ENCODE measurements around the gene UGT2B7. TPM values are rescaled to one million over a fixed set of nuclear protein-coding genes. Genes with fewer than 3 reads are reported as not detected.

UGT2B7 gene
- total RNA-seq, 1 experiment from 2014 or later = 3.0 TPM

DNA sequence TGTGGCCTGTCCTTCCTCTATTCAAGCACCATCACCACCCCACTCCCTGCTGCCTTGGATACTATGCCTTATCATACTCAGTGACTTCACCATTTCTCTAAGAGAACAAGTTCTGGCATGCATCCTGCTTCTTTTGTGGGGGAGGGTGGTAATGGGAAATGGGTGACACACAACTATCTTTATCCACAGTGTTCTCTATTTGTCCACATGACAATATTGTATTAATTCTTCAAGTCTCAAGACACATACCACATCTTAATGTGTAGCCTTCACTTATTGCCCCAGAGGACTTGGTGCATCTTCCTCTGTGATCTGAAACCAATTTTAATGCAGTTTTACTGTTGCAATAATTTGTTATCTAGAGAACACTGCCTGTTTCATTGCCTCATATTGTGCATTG, 29.3 kb upstream of the UGT2B7 start:
- TF ChIP-seq, protein P1, sequence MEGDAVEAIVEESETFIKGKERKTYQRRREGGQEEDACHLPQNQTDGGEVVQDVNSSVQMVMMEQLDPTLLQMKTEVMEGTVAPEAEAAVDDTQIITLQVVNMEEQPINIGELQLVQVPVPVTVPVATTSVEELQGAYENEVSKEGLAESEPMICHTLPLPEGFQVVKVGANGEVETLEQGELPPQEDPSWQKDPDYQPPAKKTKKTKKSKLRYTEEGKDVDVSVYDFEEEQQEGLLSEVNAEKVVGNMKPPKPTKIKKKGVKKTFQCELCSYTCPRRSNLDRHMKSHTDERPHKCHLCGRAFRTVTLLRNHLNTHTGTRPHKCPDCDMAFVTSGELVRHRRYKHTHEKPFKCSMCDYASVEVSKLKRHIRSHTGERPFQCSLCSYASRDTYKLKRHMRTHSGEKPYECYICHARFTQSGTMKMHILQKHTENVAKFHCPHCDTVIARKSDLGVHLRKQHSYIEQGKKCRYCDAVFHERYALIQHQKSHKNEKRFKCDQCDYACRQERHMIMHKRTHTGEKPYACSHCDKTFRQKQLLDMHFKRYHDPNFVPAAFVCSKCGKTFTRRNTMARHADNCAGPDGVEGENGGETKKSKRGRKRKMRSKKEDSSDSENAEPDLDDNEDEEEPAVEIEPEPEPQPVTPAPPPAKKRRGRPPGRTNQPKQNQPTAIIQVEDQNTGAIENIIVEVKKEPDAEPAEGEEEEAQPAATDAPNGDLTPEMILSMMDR (IDR thresholded peaks at IDR 0.05; ENCODE audit: insufficient read depth in 1 of 2, low read depth in 1 of 2, low read length in 1 of 2, severe bottlenecking in 1 of 2, unreplicated experiment in 1 of 2) = no peak
- BruUV-seq (replicated peaks) = no TSS peak
- Histone ChIP-seq H3K9me3 (no peaks in the 10 kb centered on the region), H3K36me3 (ENCODE audit: control insufficient read depth, insufficient read depth, low read length) (no peaks in the 10 kb centered on the region), H3K4me3 (ENCODE audit: low read depth, low read length) (no peak overlapping the region), H3K4me1 (no peaks in the 10 kb centered on the region), H3K27me3 (replicated peaks; ENCODE audit: control insufficient read depth, insufficient read depth, low read length) (no peaks in the 10 kb centered on the region)
- no peak overlapping the region for H3K27ac Mint-ChIP-seq (ENCODE audit: unreplicated experiment)
- intact Hi-C loops (cut with micrococcal nuclease; ENCODE audit: unreplicated experiment) = no loop called here
- peaks cover 10% of the 10 kb centered on the region for H3K9me3 Mint-ChIP-seq (ENCODE audit: unreplicated experiment)
- H3K27me3 Mint-ChIP-seq (ENCODE audit: insufficient read depth, unreplicated experiment) = no peaks in the 10 kb centered on the region
- no peaks in the 10 kb centered on the region for H3K4me1 Mint-ChIP-seq (ENCODE audit: low read depth, unreplicated experiment)
- H3K4me3 Mint-ChIP-seq (ENCODE audit: unreplicated experiment) = no peak overlapping the region
- POLR2A ChIA-PET = interaction anchor here (0.7 kb wide), 1 partner anchor 998 kb away, joined by 3 read pairs; no protein-coding TSS in a partner anchor
- no peaks in the 10 kb centered on the region for H3K36me3 Mint-ChIP-seq (ENCODE audit: insufficient read depth, unreplicated experiment)
- CTCF ChIA-PET = no interaction called here
- no peak for DNase-seq

DNA sequence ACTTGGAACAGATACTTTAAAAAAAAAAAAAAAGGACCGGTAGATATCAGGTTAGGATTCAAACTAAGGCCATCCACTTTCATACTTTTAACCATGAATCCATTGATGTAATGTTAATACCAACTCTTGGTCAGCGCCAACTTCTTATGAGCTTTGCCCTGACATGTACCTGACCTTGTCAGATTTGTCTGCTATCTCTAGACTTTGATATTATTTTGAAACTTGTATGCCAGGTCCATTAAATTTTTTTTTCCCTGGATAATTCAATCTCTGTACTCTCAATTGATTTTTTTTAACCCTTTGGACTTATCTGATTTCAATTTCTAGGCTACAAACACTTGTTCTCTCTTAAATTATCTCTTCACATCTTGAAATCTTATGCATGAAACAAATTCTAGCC, 27.2 kb upstream of the UGT2B7 start:
- Mint-ChIP-seq H3K9me3 (ENCODE audit: unreplicated experiment) (peaks cover 2% of the 10 kb centered on the region), H3K27me3 (ENCODE audit: insufficient read depth, unreplicated experiment) (no peaks in the 10 kb centered on the region), H3K4me1 (ENCODE audit: low read depth, unreplicated experiment) (no peaks in the 10 kb centered on the region), H3K27ac (ENCODE audit: unreplicated experiment) (no peak overlapping the region), H3K36me3 (ENCODE audit: insufficient read depth, unreplicated experiment) (no peaks in the 10 kb centered on the region), H3K4me3 (ENCODE audit: unreplicated experiment) (no peak overlapping the region)
- H3K4me1 ChIP-seq = no peaks in the 10 kb centered on the region
- no peaks in the 10 kb centered on the region for H3K9me3 ChIP-seq
- TF ChIP-seq, protein P1 (IDR thresholded peaks at IDR 0.05; ENCODE audit: insufficient read depth in 1 of 2, low read depth in 1 of 2, low read length in 1 of 2, severe bottlenecking in 1 of 2, unreplicated experiment in 1 of 2) = no peak
- H3K36me3 ChIP-seq (ENCODE audit: control insufficient read depth, insufficient read depth, low read length) = no peaks in the 10 kb centered on the region
- no peak for DNase-seq
- intact Hi-C loops (cut with micrococcal nuclease; ENCODE audit: unreplicated experiment) = no loop called here
- no TSS peak for BruUV-seq (replicated peaks)
- POLR2A ChIA-PET = no interaction called here
- CTCF ChIA-PET = no interaction called here
- no peak overlapping the region for H3K4me3 ChIP-seq (ENCODE audit: low read depth, low read length)
- H3K27me3 ChIP-seq (replicated peaks; ENCODE audit: control insufficient read depth, insufficient read depth, low read length) = no peaks in the 10 kb centered on the region

DNA sequence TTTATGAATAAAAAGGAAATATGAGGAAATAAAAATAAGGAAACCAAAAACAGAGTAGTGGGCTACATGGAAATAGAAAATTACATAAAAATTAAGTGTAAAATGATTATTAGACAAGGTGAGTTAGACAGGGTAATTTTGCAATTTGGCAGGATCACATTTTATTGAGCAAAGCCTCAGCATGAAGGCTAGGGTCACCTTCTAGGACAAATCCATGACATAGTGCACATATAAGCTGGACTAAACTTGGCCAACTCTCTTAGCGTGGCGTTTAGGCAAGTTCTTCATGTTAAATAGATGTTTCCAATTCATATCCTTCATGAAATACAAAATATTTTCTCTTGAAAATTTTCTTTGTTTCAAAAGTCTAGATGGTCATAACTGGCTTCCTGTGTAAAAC, 25.7 kb upstream of the UGT2B7 start:
- CTCF ChIA-PET = no interaction called here
- no TSS peak for BruUV-seq (replicated peaks)
- no peak for DNase-seq

More for the DNA sequence above, 25.7 kb upstream of the UGT2B7 start:
- Mint-ChIP-seq H3K27me3 (ENCODE audit: insufficient read depth, unreplicated experiment) (no peaks in the 10 kb centered on the region), H3K27ac (ENCODE audit: unreplicated experiment) (no peak overlapping the region), H3K36me3 (ENCODE audit: insufficient read depth, unreplicated experiment) (no peaks in the 10 kb centered on the region), H3K4me3 (ENCODE audit: unreplicated experiment) (no peak overlapping the region), H3K9me3 (ENCODE audit: unreplicated experiment) (no peaks in the 10 kb centered on the region), H3K4me1 (ENCODE audit: low read depth, unreplicated experiment) (no peaks in the 10 kb centered on the region)
- TF ChIP-seq, protein P1 (IDR thresholded peaks at IDR 0.05; ENCODE audit: insufficient read depth in 1 of 2, low read depth in 1 of 2, low read length in 1 of 2, severe bottlenecking in 1 of 2, unreplicated experiment in 1 of 2) = no peak
- no peaks in the 10 kb centered on the region for H3K4me1 ChIP-seq
- no peaks in the 10 kb centered on the region for H3K9me3 ChIP-seq
- POLR2A ChIA-PET = no interaction called here
- no peak overlapping the region for H3K4me3 ChIP-seq (ENCODE audit: low read depth, low read length)
- no peaks in the 10 kb centered on the region for H3K27me3 ChIP-seq (replicated peaks; ENCODE audit: control insufficient read depth, insufficient read depth, low read length)
- intact Hi-C loops (cut with micrococcal nuclease; ENCODE audit: unreplicated experiment) = no loop called here
- no peaks in the 10 kb centered on the region for H3K36me3 ChIP-seq (ENCODE audit: control insufficient read depth, insufficient read depth, low read length)
